Measurements from ENCODE around the gene UXS1.

The UXS1 gene

DNA sequence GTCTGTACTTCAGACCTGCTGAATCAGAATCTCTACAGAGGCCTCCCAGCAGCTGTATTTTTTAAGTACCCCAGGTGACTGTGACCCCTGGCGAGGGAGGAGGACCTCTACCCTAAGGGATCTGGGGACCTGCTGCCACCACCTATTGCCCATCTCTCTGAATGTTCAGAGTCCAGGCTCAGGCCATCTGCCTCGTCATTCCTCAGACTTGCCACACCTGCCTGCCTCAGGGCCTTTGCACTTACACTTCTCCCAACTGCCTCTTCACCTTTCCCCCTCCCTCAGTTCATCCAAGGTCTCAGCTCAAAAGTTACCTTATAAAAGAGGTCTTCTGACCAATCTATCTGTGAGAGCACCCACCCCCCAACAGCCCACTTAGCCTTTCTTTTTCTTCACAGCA, 21.5 kb downstream of the UXS1 start:
- Histone ChIP-seq H3K27ac (ENCODE audit: low read length) (no peak overlapping the region), H3K9me3 (ENCODE audit: insufficient read depth, low read length) (no peaks in the 10 kb centered on the region), H3K4me3 (ENCODE audit: low read length) (no peak overlapping the region), H2AFZ (ENCODE audit: low read depth, low read length) (no peak overlapping the region), H4K20me1 (ENCODE audit: insufficient read depth, low read length) (peaks cover 24% of the 10 kb centered on the region), H3K79me2 (ENCODE audit: low read length) (peaks cover 12% of the 10 kb centered on the region; the same call in 1 of the 2 replicates), H3K27me3 (ENCODE audit: low read depth, low read length) (no peaks in the 10 kb centered on the region), H3K4me2 (ENCODE audit: low read length) (no peak overlapping the region), H3K9ac (ENCODE audit: low read length) (no peak overlapping the region), H3K4me1 (ENCODE audit: low read length) (peaks cover 8% of the 10 kb centered on the region), H3K36me3 (replicated peaks; ENCODE audit: low read depth, low read length) (no peaks in the 10 kb centered on the region)
- TF ChIP-seq EZH2phosphoT487 (IDR thresholded peaks at IDR 0.05; ENCODE audit: low read depth) = no peak
- TF ChIP-seq CTCF (IDR thresholded peaks at IDR 0.05; ENCODE audit: low read depth, low read length) = no peak

- H3K9ac ChIP-seq (ENCODE audit: low read length) = no peak overlapping the region
- H3K4me1 ChIP-seq (ENCODE audit: low read length) = peaks cover 15% of the 10 kb centered on the region
- peaks cover 3% of the 10 kb centered on the region for H3K36me3 ChIP-seq (replicated peaks; ENCODE audit: low read depth, low read length)
- peaks cover 11% of the 10 kb centered on the region for H4K20me1 ChIP-seq (ENCODE audit: insufficient read depth, low read length)
- no peak overlapping the region for H3K4me3 ChIP-seq (ENCODE audit: low read length)
- no peak overlapping the region for H3K27ac ChIP-seq (ENCODE audit: low read length)
- no peak overlapping the region for H2AFZ ChIP-seq (ENCODE audit: low read depth, low read length)
- TF ChIP-seq CTCF (IDR thresholded peaks at IDR 0.05; ENCODE audit: low read depth, low read length) (no peak), EZH2phosphoT487 (IDR thresholded peaks at IDR 0.05; ENCODE audit: low read depth) (no peak)
- H3K79me2 ChIP-seq (ENCODE audit: low read length) = peaks cover 23% of the 10 kb centered on the region; the same call in 1 of the 2 replicates
- H3K27me3 ChIP-seq (ENCODE audit: low read depth, low read length) = no peaks in the 10 kb centered on the region
- H3K4me2 ChIP-seq (ENCODE audit: low read length) = no peak overlapping the region
- no peaks in the 10 kb centered on the region for H3K9me3 ChIP-seq (ENCODE audit: insufficient read depth, low read length)
These were observed 25.4 kb downstream of the UXS1 start for GRCh38 chr2:106168657-106169056.

DNA sequence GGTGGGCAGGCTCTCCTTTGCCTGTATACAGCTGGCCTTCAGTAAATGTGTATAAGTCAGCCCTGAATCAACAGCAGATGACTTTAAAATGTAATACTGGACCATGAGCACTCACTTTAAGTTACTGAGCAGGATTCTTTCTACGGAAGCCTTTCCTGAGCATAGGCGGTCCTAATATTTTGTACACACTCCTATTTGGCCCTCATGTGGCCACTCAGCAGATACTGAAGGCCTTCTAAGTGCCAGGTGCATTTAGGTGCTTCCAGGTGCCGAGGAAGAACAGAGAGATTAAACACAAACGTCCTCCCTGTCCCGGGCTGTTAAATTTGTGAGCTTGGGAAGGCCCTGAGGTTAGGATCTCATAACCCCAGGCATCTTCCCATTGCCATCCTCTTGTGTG, 27.0 kb downstream of the UXS1 start:
- no peak overlapping the region for H2AFZ ChIP-seq (ENCODE audit: low read depth, low read length)
- no peak for TF ChIP-seq EZH2phosphoT487 (IDR thresholded peaks at IDR 0.05; ENCODE audit: low read depth)
- no peak for TF ChIP-seq CTCF (IDR thresholded peaks at IDR 0.05; ENCODE audit: low read depth, low read length)
- H3K27ac ChIP-seq (ENCODE audit: low read length) = no peak overlapping the region
- no peak overlapping the region for H3K4me2 ChIP-seq (ENCODE audit: low read length)
- H3K36me3 ChIP-seq (replicated peaks; ENCODE audit: low read depth, low read length) = peaks cover 3% of the 10 kb centered on the region
- no peak overlapping the region for H3K4me3 ChIP-seq (ENCODE audit: low read length)
- no peaks in the 10 kb centered on the region for H3K9me3 ChIP-seq (ENCODE audit: insufficient read depth, low read length)
- peaks cover 15% of the 10 kb centered on the region for H3K4me1 ChIP-seq (ENCODE audit: low read length)
- no peaks in the 10 kb centered on the region for H3K27me3 ChIP-seq (ENCODE audit: low read depth, low read length)
- H3K9ac ChIP-seq (ENCODE audit: low read length) = no peak overlapping the region
- H4K20me1 ChIP-seq (ENCODE audit: insufficient read depth, low read length) = peaks cover 9% of the 10 kb centered on the region
- H3K79me2 ChIP-seq (ENCODE audit: low read length) = peaks cover 19% of the 10 kb centered on the region; the same call in 1 of the 2 replicates

DNA sequence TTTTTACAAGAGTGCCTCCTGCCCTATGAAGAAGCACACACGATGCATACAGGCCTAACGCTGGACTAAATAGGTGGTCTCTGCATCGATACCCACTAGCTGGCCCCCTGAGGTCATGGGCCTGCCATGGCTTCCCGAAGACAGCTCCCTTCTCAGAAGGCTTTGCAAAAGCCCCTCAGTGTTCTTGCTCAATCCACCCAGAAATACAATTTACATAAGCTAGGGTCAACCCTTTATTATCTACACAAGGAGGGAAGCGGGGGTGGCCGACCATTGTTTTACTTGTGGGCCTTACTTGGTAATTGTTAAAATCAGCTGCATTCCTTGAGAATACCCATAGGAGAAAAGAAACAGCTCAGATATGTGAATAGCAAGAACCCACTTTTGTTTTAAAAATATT, 28.5 kb downstream of the UXS1 start:
- peaks cover 15% of the 10 kb centered on the region for H3K4me1 ChIP-seq (ENCODE audit: low read length)
- H3K79me2 ChIP-seq (ENCODE audit: low read length) = peaks cover 19% of the 10 kb centered on the region; the same call in 1 of the 2 replicates
- H3K9me3 ChIP-seq (ENCODE audit: insufficient read depth, low read length) = no peaks in the 10 kb centered on the region

More for the DNA sequence above, 28.5 kb downstream of the UXS1 start:
- peaks cover 3% of the 10 kb centered on the region for H3K36me3 ChIP-seq (replicated peaks; ENCODE audit: low read depth, low read length)
- no peak overlapping the region for H3K4me2 ChIP-seq (ENCODE audit: low read length)
- H3K4me3 ChIP-seq (ENCODE audit: low read length) = no peak overlapping the region
- TF ChIP-seq EZH2phosphoT487 (IDR thresholded peaks at IDR 0.05; ENCODE audit: low read depth) = no peak
- no peak for TF ChIP-seq CTCF (IDR thresholded peaks at IDR 0.05; ENCODE audit: low read depth, low read length)
- no peak overlapping the region for H3K27ac ChIP-seq (ENCODE audit: low read length)
- no peaks in the 10 kb centered on the region for H3K27me3 ChIP-seq (ENCODE audit: low read depth, low read length)
- no peak overlapping the region for H2AFZ ChIP-seq (ENCODE audit: low read depth, low read length)
- no peak overlapping the region for H3K9ac ChIP-seq (ENCODE audit: low read length)
- peaks cover 4% of the 10 kb centered on the region for H4K20me1 ChIP-seq (ENCODE audit: insufficient read depth, low read length)
